Kidney epithelial cell (primary cell): Measurements from ENCODE around the gene EPN2. TPM values are rescaled to one million over a fixed set of nuclear protein-coding genes. Genes with fewer than 3 reads are reported as not detected.

Experiments used
- DNase-seq: peaks from one replicate; pipeline ENCODE4 v3.0.0-alpha.2; 2010; ENCODE audit warnings: low read depth
- H3K27me3 ChIP-seq: 2 replicates; pipeline ENCODE4 v1.6.0; 2011; ENCODE audit warnings: low read length; ENCODE audit not compliant: control insufficient read depth, insufficient read depth
- H3K36me3 ChIP-seq: 2 replicates; pipeline ENCODE4 v1.5.1; 2011; ENCODE audit warnings: low read length; ENCODE audit not compliant: control insufficient read depth, insufficient read depth
- H3K4me3 ChIP-seq: 2 replicates; pipeline ENCODE4 v1.5.1; 2011; ENCODE audit warnings: low read depth, mild to moderate bottlenecking, control low read depth, low read length
- CTCF ChIP-seq: IDR thresholded peaks from 2 replicates; pipeline ENCODE4 v1.5.1; 2011; ENCODE audit warnings: mild to moderate bottlenecking, moderate library complexity, low read length, control low read depth, inconsistent platforms; ENCODE audit not compliant: insufficient read depth, poor library complexity, severe bottlenecking
- total RNA-seq: library from RNA; depleted of rRNA; stranded (reverse); fragments of >200 nt; gene quantifications from 2 replicates; pipeline ENCODE4 v1.2.3, GENCODE V29; 2015

EPN2 gene
- total RNA-seq, 1 donor from 2014 or later, result 13.7 TPM

- no peaks in the 10 kb centered on the region for H3K36me3 ChIP-seq
- no peak for TF ChIP-seq CTCF
Observed at GRCh38 chr17:19306160-19307111, 69.3 kb downstream of the EPN2 start.

DNA sequence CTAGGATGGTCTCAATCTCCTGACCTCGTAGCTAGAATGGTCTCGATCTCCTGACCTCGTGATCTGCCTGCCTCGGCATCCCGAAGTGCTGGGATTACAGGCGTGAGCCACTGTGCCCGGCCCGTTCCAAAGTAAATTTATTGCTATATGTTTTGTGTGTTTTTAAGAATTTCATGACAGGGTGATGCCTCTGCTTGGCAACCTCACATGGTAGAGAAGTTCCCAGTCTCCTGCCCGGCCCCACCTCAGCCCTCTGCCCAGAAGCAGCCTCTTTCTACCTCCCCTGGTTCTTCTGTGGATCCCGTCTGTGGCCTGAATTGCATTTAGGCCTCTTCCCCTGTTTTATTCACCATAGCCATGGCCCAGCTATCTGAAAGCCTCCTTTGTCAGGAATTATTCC is 70.4 kb downstream of the EPN2 start:
- no peaks in the 10 kb centered on the region for H3K27me3 ChIP-seq
- no peaks in the 10 kb centered on the region for H3K36me3 ChIP-seq
- no peak overlapping the region for H3K4me3 ChIP-seq
- TF ChIP-seq CTCF, result no peak
- DNase-seq, result no peak

More at GRCh38 chr17:19306160-19307111, 69.3 kb downstream of the EPN2 start:
- Histone ChIP-seq H3K27me3 (no peaks in the 10 kb centered on the region), H3K4me3 (no peak overlapping the region)
- no peak for DNase-seq

GRCh38 chr17:19308398-19308797 is 71.2 kb downstream of the EPN2 start:
- TF ChIP-seq CTCF, result no peak
- H3K27me3 ChIP-seq, result no peaks in the 10 kb centered on the region
- peaks cover 1% of the 10 kb centered on the region for H3K36me3 ChIP-seq
- no peak overlapping the region for H3K4me3 ChIP-seq
- DNase-seq, result no peak

DNA sequence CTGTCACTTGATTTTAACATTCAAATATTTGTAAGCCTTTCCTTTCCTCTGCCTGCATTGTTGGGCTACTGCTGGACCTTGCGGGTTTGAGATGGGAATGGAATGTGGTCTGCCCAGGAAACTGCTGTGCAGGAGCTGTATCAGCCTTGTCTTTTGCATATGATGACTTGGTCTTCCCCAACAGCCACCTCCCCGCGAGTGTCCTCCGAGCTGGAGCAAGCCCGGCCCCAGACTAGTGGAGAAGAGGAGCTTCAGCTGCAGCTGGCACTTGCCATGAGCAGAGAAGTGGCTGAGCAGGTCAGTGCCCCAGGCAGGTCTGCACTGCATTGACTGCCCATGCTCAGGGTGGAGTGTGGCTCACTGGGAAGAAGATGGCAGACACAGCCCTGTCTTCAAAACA is 72.5 kb downstream of the EPN2 start:
- H3K36me3 ChIP-seq, result peaks cover 1% of the 10 kb centered on the region
- DNase-seq, result no peak
- TF ChIP-seq CTCF, result no peak
- H3K4me3 ChIP-seq, result no peak overlapping the region
- no peaks in the 10 kb centered on the region for H3K27me3 ChIP-seq

- peaks cover 1% of the 10 kb centered on the region for H3K36me3 ChIP-seq
Observed at GRCh38 chr17:19310151-19310550, 73.0 kb downstream of the EPN2 start.

More at GRCh38 chr17:19310151-19310550, 73.0 kb downstream of the EPN2 start:
- no peak overlapping the region for H3K4me3 ChIP-seq
- TF ChIP-seq CTCF, result no peak
- DNase-seq, result no peak
- H3K27me3 ChIP-seq, result no peaks in the 10 kb centered on the region
